Fibroblast of pulmonary artery (primary cell): Measurements from ENCODE around the gene ASF1B.
A peak's percentile ranks its signal among the peaks of the same experiment; 100 is the strongest.

Source experiments
- DNase-seq: peaks from one replicate; pipeline ENCODE4 v3.0.0-alpha.2; 2010; ENCODE audit warnings: low read depth
- H3K4me3 ChIP-seq: replicated peaks from 2 replicates; pipeline ENCODE4 v1.5.1; 2011; ENCODE audit warnings: low read depth, mild to moderate bottlenecking, control low read depth, low read length, moderate library complexity
- CTCF ChIP-seq: IDR thresholded peaks from 2 replicates; pipeline ENCODE4 v1.5.1; 2011; ENCODE audit warnings: mild to moderate bottlenecking, control low read depth, low read length, inconsistent platforms; ENCODE audit errors: missing control alignments

Gene ASF1B

GRCh38 chr19:14091813-14092462, 44.5 kb downstream of the ASF1B start:
- H3K4me3 ChIP-seq = peak overlapping the region; percentile 75
- no peak for DNase-seq
- no peak for TF ChIP-seq CTCF

- TF ChIP-seq CTCF = peak; percentile 18
- peak; percentile 70 for DNase-seq
- peak overlapping the region; percentile 75 for H3K4me3 ChIP-seq
These were observed 45.1 kb downstream of the ASF1B start for GRCh38 chr19:14091081-14091812.

GRCh38 chr19:14090509-14091080, 45.8 kb downstream of the ASF1B start, which contains the start of gene SAMD1:
TSS of gene SAMD1 (minus strand) at chr19:14090751.
- peak within 1 kb of the TSS; percentile 75 for H3K4me3 ChIP-seq
- DNase-seq = peak; percentile 92
- TF ChIP-seq CTCF = no peak

GRCh38 chr19:14089662-14090508, 46.5 kb downstream of the ASF1B start:
- TF ChIP-seq CTCF = no peak
- peak overlapping the region; percentile 75 for H3K4me3 ChIP-seq
- DNase-seq = peak; percentile 67

- DNase-seq = peak; percentile 43
- no peak for TF ChIP-seq CTCF
- peak overlapping the region; percentile 75 for H3K4me3 ChIP-seq
These were observed 47.1 kb downstream of the ASF1B start for GRCh38 chr19:14089412-14089661.

GRCh38 chr19:14088634-14089411, 47.6 kb downstream of the ASF1B start:
- DNase-seq = no peak
- H3K4me3 ChIP-seq = peak overlapping the region; percentile 75
- no peak for TF ChIP-seq CTCF
